Measurements from ENCODE around the gene USP15. TPM values are rescaled to one million over a fixed set of nuclear protein-coding genes. Genes with fewer than 3 reads are reported as not detected.
A peak's percentile ranks its signal among the peaks of the same experiment; 100 is the strongest.

Gene USP15
- total RNA-seq, 2 experiments from 2014 or later, result 84.5 to 95.5 TPM

- intact Hi-C loops (cut with micrococcal nuclease), result no loop called here
- CTCF ChIA-PET, result interaction anchor here (1.4 kb wide), 1 partner anchor 35 kb away, joined by 6 read pairs; no protein-coding TSS in a partner anchor
- peaks cover 32% of the 10 kb centered on the region for H3K36me3 Mint-ChIP-seq (ENCODE audit: low read depth)
- H3K4me3 Mint-ChIP-seq, result no peak overlapping the region
- peaks cover 15% of the 10 kb centered on the region for H3K4me1 Mint-ChIP-seq (ENCODE audit: low read depth)
- no peak for DNase-seq
- no peaks in the 10 kb centered on the region for H3K9me3 Mint-ChIP-seq
- peak overlapping the region; percentile 59 for H3K27ac Mint-ChIP-seq
- H3K27me3 Mint-ChIP-seq (ENCODE audit: low read depth), result no peaks in the 10 kb centered on the region
Observed at GRCh38 chr12:62403031-62403430, 142.8 kb downstream of the USP15 start.

- intact Hi-C loops (cut with micrococcal nuclease), result no loop called here
- peaks cover 20% of the 10 kb centered on the region for H3K36me3 Mint-ChIP-seq (ENCODE audit: low read depth)
- no peak overlapping the region for H3K4me3 Mint-ChIP-seq
- CTCF ChIA-PET, result interaction anchor here (0.9 kb wide), 1 partner anchor 28 kb away, joined by 4 read pairs; no protein-coding TSS in a partner anchor
- H3K4me1 Mint-ChIP-seq (ENCODE audit: low read depth), result peaks cover 9% of the 10 kb centered on the region
- H3K27ac Mint-ChIP-seq, result no peak overlapping the region
- no peaks in the 10 kb centered on the region for H3K27me3 Mint-ChIP-seq (ENCODE audit: low read depth)
- H3K9me3 Mint-ChIP-seq, result no peaks in the 10 kb centered on the region
- DNase-seq, result no peak
Observed at GRCh38 chr12:62407587-62407986, 147.4 kb downstream of the USP15 start.

GRCh38 chr12:62409068-62409467 lies 148.9 kb downstream of the USP15 start:
- intact Hi-C loops (cut with micrococcal nuclease), result no loop called here
- no peaks in the 10 kb centered on the region for H3K27me3 Mint-ChIP-seq (ENCODE audit: low read depth)
- H3K36me3 Mint-ChIP-seq (ENCODE audit: low read depth), result peaks cover 9% of the 10 kb centered on the region
- no peak overlapping the region for H3K27ac Mint-ChIP-seq
- H3K4me3 Mint-ChIP-seq, result no peak overlapping the region
- DNase-seq, result no peak
- CTCF ChIA-PET, result interaction anchor here (0.7 to 3.2 kb wide), 3 partner anchors 27 to 168 kb away, joined by 3 to 8 read pairs (median 3); no protein-coding TSS in a partner anchor
- no peaks in the 10 kb centered on the region for H3K9me3 Mint-ChIP-seq
- no peaks in the 10 kb centered on the region for H3K4me1 Mint-ChIP-seq (ENCODE audit: low read depth)

- Mint-ChIP-seq H3K9me3 (peaks cover 2% of the 10 kb centered on the region), H3K4me1 (ENCODE audit: low read depth) (no peaks in the 10 kb centered on the region), H3K27ac (no peak overlapping the region), H3K36me3 (ENCODE audit: low read depth) (no peaks in the 10 kb centered on the region), H3K4me3 (no peak overlapping the region), H3K27me3 (ENCODE audit: low read depth) (no peaks in the 10 kb centered on the region)
- no peak for DNase-seq
- intact Hi-C loops (cut with micrococcal nuclease), result no loop called here
- CTCF ChIA-PET, result interaction anchor here (1.1 kb wide), 1 partner anchor 27 kb away, joined by 3 read pairs; no protein-coding TSS in a partner anchor
Observed at GRCh38 chr12:62414180-62414579, 154.0 kb downstream of the USP15 start.

- no peak for DNase-seq
- Mint-ChIP-seq H3K4me1 (ENCODE audit: low read depth) (no peaks in the 10 kb centered on the region), H3K27ac (no peak overlapping the region), H3K27me3 (ENCODE audit: low read depth) (peaks cover 10% of the 10 kb centered on the region), H3K36me3 (ENCODE audit: low read depth) (peaks cover 7% of the 10 kb centered on the region), H3K4me3 (no peak overlapping the region), H3K9me3 (peaks cover 31% of the 10 kb centered on the region)
- intact Hi-C loops (cut with micrococcal nuclease), result no loop called here
- CTCF ChIA-PET, result interaction anchor here (1.3 kb wide), 1 partner anchor 10 kb away, joined by 3 read pairs; no protein-coding TSS in a partner anchor
Observed at GRCh38 chr12:62426089-62426488, 165.9 kb downstream of the USP15 start.

- H3K4me3 Mint-ChIP-seq, result no peak overlapping the region
- H3K4me1 Mint-ChIP-seq (ENCODE audit: low read depth), result no peaks in the 10 kb centered on the region
- CTCF ChIA-PET, result no interaction called here
- H3K9me3 Mint-ChIP-seq, result peaks cover 19% of the 10 kb centered on the region
- no peak overlapping the region for H3K27ac Mint-ChIP-seq
- intact Hi-C loops (cut with micrococcal nuclease), result no loop called here
- H3K27me3 Mint-ChIP-seq (ENCODE audit: low read depth), result peaks cover 19% of the 10 kb centered on the region
- DNase-seq, result no peak
- peaks cover 3% of the 10 kb centered on the region for H3K36me3 Mint-ChIP-seq (ENCODE audit: low read depth)
Observed at GRCh38 chr12:62429457-62429856, 169.3 kb downstream of the USP15 start.

- Mint-ChIP-seq H3K27me3 (ENCODE audit: low read depth) (peaks cover 31% of the 10 kb centered on the region), H3K27ac (no peak overlapping the region), H3K36me3 (ENCODE audit: low read depth) (no peaks in the 10 kb centered on the region), H3K9me3 (no peaks in the 10 kb centered on the region), H3K4me1 (ENCODE audit: low read depth) (peaks cover 11% of the 10 kb centered on the region), H3K4me3 (peak overlapping the region; percentile 76)
- peak; percentile 5 for DNase-seq
- intact Hi-C loops (cut with micrococcal nuclease), result loop anchor here (1.0 to 10.0 kb wide), 4 partner anchors 169 to 630 kb away; a partner anchor contains a TSS
- CTCF ChIA-PET, result interaction anchor here (0.6 to 5.3 kb wide), 19 partner anchors 10 to 384 kb away, joined by 3 to 137 read pairs (median 4); partner anchors contain the start of gene MON2
Observed at GRCh38 chr12:62434494-62435302, 174.5 kb downstream of the USP15 start.

- CTCF ChIA-PET, result interaction anchor here (0.6 to 5.3 kb wide), 27 partner anchors 9 to 418 kb away, joined by 3 to 137 read pairs (median 4); partner anchors contain the start of gene MON2
- Mint-ChIP-seq H3K27me3 (ENCODE audit: low read depth) (peaks cover 30% of the 10 kb centered on the region), H3K4me3 (peak overlapping the region; percentile 76), H3K4me1 (ENCODE audit: low read depth) (peaks cover 11% of the 10 kb centered on the region), H3K27ac (no peak overlapping the region), H3K36me3 (ENCODE audit: low read depth) (no peaks in the 10 kb centered on the region), H3K9me3 (no peaks in the 10 kb centered on the region)
- DNase-seq, result peak; percentile 68
- intact Hi-C loops (cut with micrococcal nuclease), result loop anchor here (1.0 to 10.0 kb wide), 4 partner anchors 168 to 629 kb away; a partner anchor contains a TSS
Observed at GRCh38 chr12:62435303-62436163, 175.3 kb downstream of the USP15 start.

- Mint-ChIP-seq H3K9me3 (no peaks in the 10 kb centered on the region), H3K4me1 (ENCODE audit: low read depth) (peaks cover 11% of the 10 kb centered on the region), H3K4me3 (peak overlapping the region; percentile 76), H3K36me3 (ENCODE audit: low read depth) (no peaks in the 10 kb centered on the region), H3K27me3 (ENCODE audit: low read depth) (peaks cover 24% of the 10 kb centered on the region), H3K27ac (no peak overlapping the region)
- DNase-seq, result no peak
- CTCF ChIA-PET, result interaction anchor here (0.6 to 5.3 kb wide), 18 partner anchors 9 to 417 kb away, joined by 3 to 137 read pairs (median 4); partner anchors contain the start of gene MON2
- intact Hi-C loops (cut with micrococcal nuclease), result loop anchor here (5.0 to 10.0 kb wide), 3 partner anchors 196 to 629 kb away; a partner anchor contains a TSS
Observed at GRCh38 chr12:62436164-62436503, 175.9 kb downstream of the USP15 start.

GRCh38 chr12:62438098-62438692 lies 178.0 kb downstream of the USP15 start:
- H3K4me1 Mint-ChIP-seq (ENCODE audit: low read depth), result peaks cover 11% of the 10 kb centered on the region
- intact Hi-C loops (cut with micrococcal nuclease), result loop anchor here (1.0 to 10.0 kb wide), 10 partner anchors 28 to 627 kb away; partner anchors contain the start of gene MON2
- H3K27me3 Mint-ChIP-seq (ENCODE audit: low read depth), result peaks cover 19% of the 10 kb centered on the region
- no peak overlapping the region for H3K27ac Mint-ChIP-seq
- peak; percentile 70 for DNase-seq
- CTCF ChIA-PET, result interaction anchor here (0.6 to 5.3 kb wide), 21 partner anchors 10 to 374 kb away, joined by 3 to 137 read pairs (median 5); no protein-coding TSS in a partner anchor
- H3K9me3 Mint-ChIP-seq, result peaks cover 8% of the 10 kb centered on the region
- H3K4me3 Mint-ChIP-seq, result no peak overlapping the region
- no peaks in the 10 kb centered on the region for H3K36me3 Mint-ChIP-seq (ENCODE audit: low read depth)

GRCh38 chr12:62446754-62447452 lies 186.7 kb downstream of the USP15 start:
- H3K4me1 Mint-ChIP-seq (ENCODE audit: low read depth), result no peaks in the 10 kb centered on the region
- peaks cover 18% of the 10 kb centered on the region for H3K9me3 Mint-ChIP-seq
- CTCF ChIA-PET, result interaction anchor here (0.8 to 2.4 kb wide), 3 partner anchors 9 to 354 kb away, joined by 3 to 11 read pairs (median 3); no protein-coding TSS in a partner anchor
- H3K27ac Mint-ChIP-seq, result no peak overlapping the region
- H3K27me3 Mint-ChIP-seq (ENCODE audit: low read depth), result peaks cover 3% of the 10 kb centered on the region
- DNase-seq, result no peak
- H3K36me3 Mint-ChIP-seq (ENCODE audit: low read depth), result peaks cover 3% of the 10 kb centered on the region
- intact Hi-C loops (cut with micrococcal nuclease), result no loop called here
- H3K4me3 Mint-ChIP-seq, result no peak overlapping the region
